Prostate gland (tissue), 2 donors: ENCODE measurements around the gene ST8SIA1. TPM values are rescaled to one million over a fixed set of nuclear protein-coding genes. Genes with fewer than 3 reads are reported as not detected.

Source experiments
- DNase-seq: peaks from one replicate; pipeline ENCODE4 v3.0.0-alpha.2; 2019; ENCODE audit warnings: low spot score
- H3K27ac ChIP-seq, 2 donors: fragments of 200-600 bp; sonication (generic); 2 replicates each; pipeline ENCODE4 v1.5.1; 2017 to 2019
- H3K27me3 ChIP-seq: fragments of 200-600 bp; sonication (generic); replicated peaks from 2 replicates; pipeline ENCODE4 v1.5.1; 2019; ENCODE audit not compliant: insufficient read depth
- H3K36me3 ChIP-seq, 2 donors: fragments of 200-600 bp; sonication (generic); 1 replicate in 1 of 2; 2 replicates in 1 of 2; pipeline versions ENCODE4 v1.5.1 to v1.8.1; 2017 to 2019
- H3K4me1 ChIP-seq: fragments of 200-600 bp; sonication (generic); replicated peaks from 2 replicates; pipeline ENCODE4 v1.5.1; 2019
- H3K4me3 ChIP-seq, 2 donors: fragments of 200-600 bp; sonication (generic); 2 replicates each; pipeline ENCODE4 v1.5.1; 2017 to 2019
- H3K9me3 ChIP-seq: fragments of 200-600 bp; sonication (generic); 2 replicates; pipeline ENCODE4 v1.5.1; 2017
- CTCF ChIP-seq, 4 experiments: fragments of 200-600 bp in 2 of 4; fragments of 450-650 bp in 2 of 4; sonication (generic) in 2 of 4; IDR thresholded peaks; 1 replicate in 3 of 4; 2 replicates in 1 of 4; pipeline ENCODE4 v1.5.1; 2016 to 2019; ENCODE audit warnings: antibody characterized with exemption in 4 of 4, mild to moderate bottlenecking in 2 of 4, moderate library complexity in 2 of 4
- POLR2A ChIP-seq: fragments of 450-650 bp; IDR thresholded peaks from one replicate; pipeline ENCODE4 v1.6.1; 2016; ENCODE audit warnings: antibody characterized with exemption, mild to moderate bottlenecking
- POLR2AphosphoS5 ChIP-seq: sonication (generic); formaldehyde crosslinking; IDR thresholded peaks from one replicate; pipeline ENCODE4 v1.6.1; 2017; ENCODE audit warnings: antibody characterized with exemption
- WGBS: methylation state at CpG from one replicate; pipeline ENCODE4 v1.1.5; 2018; 5-methylcytosine and 5-hydroxymethylcytosine counted together
- intact Hi-C: fragments of 100-400 bp; cut with DNase I; formaldehyde crosslinking; loops from one replicate; pipeline ENCODE4 v1.14.2; 2022
- total RNA-seq, 2 donors: library from RNA; depleted of rRNA; stranded (reverse); fragments of >200 nt; gene quantifications; one replicate each; pipeline ENCODE4 v1.1.0, GENCODE V29; 2016

The ST8SIA1 gene
- total RNA-seq, 2 donors from 2014 or later, result 17.7 to 18.8 TPM

- intact Hi-C loops, result no loop called here
- WGBS, result 93% methylated on average over 9 of the region's 9 CpGs
- no peak overlapping the region for H3K27ac ChIP-seq
- no peaks in the 10 kb centered on the region for H3K4me1 ChIP-seq
- H3K36me3 ChIP-seq, result no peaks in the 10 kb centered on the region
- TF ChIP-seq POLR2AphosphoS5 (no peak), POLR2A (no peak), CTCF (IDR thresholded peaks at IDR 0.05) (no peak)
- no peaks in the 10 kb centered on the region for H3K27me3 ChIP-seq
- DNase-seq, result no peak
- no peak overlapping the region for H3K4me3 ChIP-seq
- H3K9me3 ChIP-seq, result no peaks in the 10 kb centered on the region
Measured at GRCh38 chr12:22246217-22246846, 88.2 kb downstream of the ST8SIA1 start.

- TF ChIP-seq POLR2AphosphoS5, result no peak
- no peak for TF ChIP-seq CTCF (IDR thresholded peaks at IDR 0.05)
- no peak for TF ChIP-seq POLR2A
- intact Hi-C loops, result no loop called here
- Histone ChIP-seq H3K4me3 (no peak overlapping the region), H3K27me3 (no peaks in the 10 kb centered on the region), H3K9me3 (no peaks in the 10 kb centered on the region), H3K36me3 (no peaks in the 10 kb centered on the region), H3K27ac (no peak overlapping the region), H3K4me1 (no peaks in the 10 kb centered on the region)
- DNase-seq, result no peak
Measured at GRCh38 chr12:22242726-22243125, 91.8 kb downstream of the ST8SIA1 start.

- intact Hi-C loops, result no loop called here
- no peak overlapping the region for H3K27ac ChIP-seq
- no peaks in the 10 kb centered on the region for H3K9me3 ChIP-seq
- no peaks in the 10 kb centered on the region for H3K4me1 ChIP-seq
- H3K36me3 ChIP-seq, result no peaks in the 10 kb centered on the region
- WGBS, result 81% methylated on average over 3 of the region's 3 CpGs
- no peak for TF ChIP-seq POLR2A
- no peak for DNase-seq
- H3K4me3 ChIP-seq, result no peak overlapping the region
- H3K27me3 ChIP-seq, result no peaks in the 10 kb centered on the region
Measured at GRCh38 chr12:22238211-22238610, 96.3 kb downstream of the ST8SIA1 start.

GRCh38 chr12:22234561-22234960, 99.9 kb downstream of the ST8SIA1 start:
- H3K4me3 ChIP-seq, result no peak overlapping the region
- no peaks in the 10 kb centered on the region for H3K9me3 ChIP-seq
- no peak for TF ChIP-seq POLR2A
- H3K36me3 ChIP-seq, result no peaks in the 10 kb centered on the region
- no peak for DNase-seq
- H3K27me3 ChIP-seq, result no peaks in the 10 kb centered on the region
- no peaks in the 10 kb centered on the region for H3K4me1 ChIP-seq
- intact Hi-C loops, result no loop called here
- H3K27ac ChIP-seq, result no peak overlapping the region

- no peaks in the 10 kb centered on the region for H3K9me3 ChIP-seq
- TF ChIP-seq POLR2AphosphoS5, result no peak
- TF ChIP-seq POLR2A, result no peak
- TF ChIP-seq CTCF (IDR thresholded peaks at IDR 0.05), result no peak
- H3K4me3 ChIP-seq, result no peak overlapping the region
- 75% methylated on average over 1 of the region's 1 CpG for WGBS
- no peaks in the 10 kb centered on the region for H3K4me1 ChIP-seq
- no peak overlapping the region for H3K27ac ChIP-seq
- DNase-seq, result no peak
- H3K36me3 ChIP-seq, result no peaks in the 10 kb centered on the region
- intact Hi-C loops, result no loop called here
- no peaks in the 10 kb centered on the region for H3K27me3 ChIP-seq
Measured at GRCh38 chr12:22231836-22232235, 102.7 kb downstream of the ST8SIA1 start.

- Histone ChIP-seq H3K4me3 (no peak overlapping the region), H3K9me3 (no peaks in the 10 kb centered on the region), H3K36me3 (no peaks in the 10 kb centered on the region), H3K27ac (no peak overlapping the region), H3K27me3 (no peaks in the 10 kb centered on the region), H3K4me1 (no peaks in the 10 kb centered on the region)
- TF ChIP-seq CTCF (IDR thresholded peaks at IDR 0.05) (no peak), POLR2AphosphoS5 (no peak), POLR2A (no peak)
- 95% methylated on average over 2 of the region's 2 CpGs for WGBS
- no peak for DNase-seq
- intact Hi-C loops, result no loop called here
Measured at GRCh38 chr12:22231078-22231477, 103.4 kb downstream of the ST8SIA1 start.
